ENCODE data around the gene AOC2. TPM values are rescaled to one million over a fixed set of nuclear protein-coding genes. Genes with fewer than 3 reads are reported as not detected.
"Not testable (repeated sequence)": the region's sequence is repeated elsewhere in the genome, so short reads cannot be mapped to it uniquely, and the experiment has no call there.

Gene AOC2
- total RNA-seq, 1 experiment from 2014 or later: 1.8 TPM

DNA sequence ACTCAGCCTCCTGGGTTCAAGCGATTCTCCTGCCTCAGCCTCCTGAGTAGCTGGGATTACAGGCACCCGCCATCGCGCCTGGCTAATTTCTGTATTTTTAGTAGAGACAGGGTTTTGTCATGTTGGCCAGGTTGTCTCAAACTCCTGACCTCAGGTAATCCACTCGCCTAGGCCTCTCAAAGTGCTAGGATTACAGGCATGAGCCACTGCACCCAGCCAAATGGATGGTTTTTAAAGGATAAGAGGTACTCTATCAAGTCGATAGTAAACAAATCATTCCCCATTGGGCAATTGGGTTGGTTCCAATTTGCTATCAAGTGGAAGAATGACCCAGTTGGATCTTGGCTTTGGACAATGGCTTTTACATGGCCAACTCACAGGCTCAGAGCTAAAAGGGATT, 37.3 kb downstream of the AOC2 start:
- not testable (repeated sequence) for DNase-seq (ENCODE audit: low spot score)

DNA sequence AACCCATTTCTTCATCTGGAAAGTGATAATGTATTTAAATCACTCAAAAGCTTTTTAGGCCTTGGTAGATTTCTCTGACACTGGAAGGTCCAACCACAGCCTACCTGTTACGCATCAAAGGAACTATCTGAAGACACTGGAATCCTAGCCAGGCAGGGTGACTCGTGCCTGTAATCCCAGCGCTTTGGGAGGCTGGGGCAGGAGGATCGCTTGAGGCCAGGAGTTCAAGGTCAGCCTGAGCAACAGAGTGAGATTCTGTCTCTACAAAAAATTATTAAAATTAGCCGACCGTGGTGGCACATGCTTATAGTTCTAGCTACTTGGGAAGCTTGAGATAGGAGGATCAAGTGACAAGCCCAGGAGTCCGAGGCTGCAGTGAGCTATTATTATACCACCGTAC, 37.8 kb downstream of the AOC2 start:
- no peak for DNase-seq (ENCODE audit: low spot score)

DNA sequence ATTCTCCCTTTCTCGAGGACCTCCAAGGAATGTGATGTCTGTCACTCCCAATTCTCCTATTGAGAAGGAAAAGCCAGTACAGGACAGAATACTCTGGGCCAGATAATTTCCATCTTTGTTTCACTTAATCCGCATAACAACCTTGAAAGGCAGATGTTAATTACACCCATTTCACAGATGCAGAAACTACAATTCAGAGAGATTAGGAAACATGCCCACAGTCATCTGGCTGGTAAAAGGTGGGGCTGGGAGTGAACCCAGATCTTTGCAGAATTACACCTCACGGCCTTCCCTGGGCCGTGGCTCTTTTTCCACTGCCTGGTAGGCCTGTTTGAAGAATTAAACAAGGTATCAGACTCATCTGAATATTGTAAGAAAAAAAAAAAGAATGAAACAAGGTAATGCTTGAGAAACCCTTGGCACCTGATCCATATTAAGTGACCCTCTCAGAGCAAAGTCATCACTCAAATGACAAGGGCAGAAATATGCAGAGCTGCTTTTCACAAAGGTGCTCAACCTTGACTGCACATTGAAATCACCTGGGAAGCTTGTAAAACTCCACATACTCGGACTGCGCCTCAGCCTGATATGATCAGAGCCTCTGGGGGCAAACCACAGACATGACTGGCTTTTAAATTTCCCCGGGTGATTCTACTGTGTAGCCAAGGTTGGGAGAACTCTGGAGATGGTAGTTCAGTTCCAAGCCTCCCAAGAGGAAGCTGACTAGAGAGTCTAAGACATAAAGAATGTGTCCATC, 39.6 kb downstream of the AOC2 start:
- no peak for DNase-seq (ENCODE audit: low spot score)

DNA sequence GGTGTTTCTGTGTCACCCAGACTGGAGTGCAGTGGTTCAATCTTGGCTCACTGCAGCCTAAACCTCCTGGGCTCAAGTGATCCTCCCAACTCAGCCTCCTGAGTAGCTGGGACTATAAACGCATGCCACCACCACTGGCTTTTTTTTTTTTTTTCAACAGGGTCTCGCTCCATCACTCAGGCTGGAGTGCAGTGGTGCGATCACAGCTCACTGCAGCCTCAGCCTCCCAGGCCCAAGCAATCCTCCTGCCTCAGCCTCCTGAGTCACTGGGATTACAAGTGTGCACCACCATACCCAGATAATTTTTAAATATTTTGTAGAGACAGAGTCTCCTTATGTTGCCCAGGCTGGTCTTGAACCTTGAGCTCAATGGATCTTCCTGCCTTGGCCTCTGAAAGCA, 41.4 kb downstream of the AOC2 start:
- DNase-seq (ENCODE audit: low spot score): not testable (repeated sequence)

DNA sequence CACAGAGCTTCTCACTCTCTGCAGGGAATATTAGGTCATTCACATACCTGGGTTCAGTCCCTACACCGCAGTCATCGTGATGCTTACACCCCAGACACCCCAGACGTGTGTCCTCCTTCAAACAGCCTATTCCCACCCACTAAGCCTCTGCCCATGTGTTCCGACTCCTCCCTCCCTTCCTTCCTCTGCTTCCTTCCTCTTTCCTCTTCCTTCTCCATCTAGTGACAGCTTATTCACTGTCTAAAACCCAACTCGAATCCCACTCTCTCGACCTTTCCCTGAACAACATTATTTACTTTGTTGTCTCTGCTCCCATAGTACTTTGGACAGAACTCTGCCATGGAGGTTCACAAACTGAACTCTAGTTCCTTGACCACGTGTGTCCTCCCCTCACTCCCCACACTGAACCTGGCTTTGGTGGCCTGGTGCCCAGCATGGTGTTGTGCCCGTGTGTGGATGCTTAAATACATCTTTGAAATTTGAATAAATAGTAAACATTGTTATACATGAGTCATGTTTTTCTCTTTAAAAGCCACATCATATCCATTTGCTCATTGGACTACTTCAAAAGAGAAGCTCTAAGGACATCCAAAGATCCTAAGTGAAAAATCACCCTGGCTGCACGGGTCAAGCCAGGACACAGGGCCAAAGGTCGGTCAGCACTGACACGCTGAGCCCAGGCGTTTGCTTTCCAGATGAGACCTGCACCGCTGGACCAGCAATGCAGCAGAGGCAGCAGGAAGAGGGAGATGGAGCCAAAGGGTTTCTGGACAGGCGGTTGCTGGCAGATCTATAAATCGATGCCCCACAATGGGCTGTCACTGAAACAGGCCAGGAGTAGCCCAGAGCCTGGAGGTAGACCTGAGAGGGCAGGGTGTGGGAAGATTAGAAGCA, 42.1 kb downstream of the AOC2 start:
- DNase-seq (ENCODE audit: low spot score): no peak

DNA sequence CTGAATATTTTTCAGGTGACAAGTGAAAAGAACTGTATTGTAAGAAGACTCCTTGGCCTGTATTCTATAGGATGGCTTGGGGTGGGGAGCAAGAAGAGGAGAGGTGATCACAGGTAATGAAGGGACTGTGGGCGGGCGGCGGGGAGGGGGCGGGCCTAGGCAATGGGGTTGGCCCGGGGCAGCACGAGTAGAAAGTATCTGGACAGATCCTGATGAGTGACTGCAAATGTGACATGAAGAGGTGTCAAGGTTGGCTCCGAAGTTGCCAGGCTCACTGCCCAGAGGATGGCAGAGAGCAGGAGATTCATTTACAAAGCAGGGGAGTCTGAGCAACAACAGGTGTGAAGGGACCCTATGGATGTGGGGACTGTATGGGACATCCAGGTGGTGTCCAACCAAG, 45.4 kb downstream of the AOC2 start:
- DNase-seq (ENCODE audit: low spot score): no peak

DNA sequence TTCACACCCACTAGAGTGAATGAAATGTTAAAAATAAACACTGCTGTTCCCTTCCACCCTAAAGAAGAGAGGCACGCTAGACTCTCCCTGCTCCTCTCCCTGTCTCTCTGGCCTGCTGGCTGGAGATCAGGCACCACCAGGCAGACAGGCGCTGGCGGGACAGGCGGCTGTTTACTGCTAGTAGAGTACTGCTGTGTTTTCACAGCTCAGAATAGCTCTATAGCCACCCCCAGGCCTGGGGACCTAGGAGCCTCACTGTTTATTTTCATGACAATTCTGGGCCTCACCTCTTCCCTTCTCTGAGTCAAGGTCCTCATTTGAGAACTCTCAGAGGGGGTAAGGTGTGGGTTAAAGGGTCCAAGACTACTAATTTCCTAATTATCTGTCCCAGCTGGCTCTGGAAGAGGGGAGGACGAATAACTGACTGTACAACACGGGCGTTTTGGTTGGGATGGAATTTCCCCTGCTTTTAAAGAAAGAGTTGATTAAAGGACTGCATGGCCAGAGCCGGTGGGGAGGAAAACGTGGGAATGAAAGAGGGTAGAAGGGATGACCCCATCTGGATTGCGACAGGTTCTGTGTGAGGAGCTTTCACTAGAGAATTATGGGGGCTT, 47.3 kb downstream of the AOC2 start:
- no peak for DNase-seq (ENCODE audit: low spot score)

DNA sequence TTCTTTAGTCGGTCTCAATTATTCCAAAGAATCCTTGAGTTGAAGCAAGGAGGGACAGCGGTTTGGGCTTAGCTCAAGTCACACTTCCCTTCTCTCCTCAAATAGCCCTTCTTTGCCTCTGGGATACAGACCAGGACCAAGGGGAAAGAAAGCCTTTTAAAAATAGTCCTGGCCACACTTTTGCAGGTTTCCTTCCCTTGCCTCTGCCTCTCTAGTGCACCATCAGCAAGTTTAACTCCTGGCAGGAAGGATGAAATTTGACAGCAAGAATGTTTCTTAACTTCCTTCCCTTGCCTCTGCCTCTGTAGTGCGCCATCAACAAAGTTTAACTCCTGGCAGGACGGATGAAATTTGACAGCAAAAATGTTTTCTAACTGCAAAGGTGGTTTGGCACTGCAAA, 49.0 kb downstream of the AOC2 start:
- no peak for DNase-seq (ENCODE audit: low spot score)

DNA sequence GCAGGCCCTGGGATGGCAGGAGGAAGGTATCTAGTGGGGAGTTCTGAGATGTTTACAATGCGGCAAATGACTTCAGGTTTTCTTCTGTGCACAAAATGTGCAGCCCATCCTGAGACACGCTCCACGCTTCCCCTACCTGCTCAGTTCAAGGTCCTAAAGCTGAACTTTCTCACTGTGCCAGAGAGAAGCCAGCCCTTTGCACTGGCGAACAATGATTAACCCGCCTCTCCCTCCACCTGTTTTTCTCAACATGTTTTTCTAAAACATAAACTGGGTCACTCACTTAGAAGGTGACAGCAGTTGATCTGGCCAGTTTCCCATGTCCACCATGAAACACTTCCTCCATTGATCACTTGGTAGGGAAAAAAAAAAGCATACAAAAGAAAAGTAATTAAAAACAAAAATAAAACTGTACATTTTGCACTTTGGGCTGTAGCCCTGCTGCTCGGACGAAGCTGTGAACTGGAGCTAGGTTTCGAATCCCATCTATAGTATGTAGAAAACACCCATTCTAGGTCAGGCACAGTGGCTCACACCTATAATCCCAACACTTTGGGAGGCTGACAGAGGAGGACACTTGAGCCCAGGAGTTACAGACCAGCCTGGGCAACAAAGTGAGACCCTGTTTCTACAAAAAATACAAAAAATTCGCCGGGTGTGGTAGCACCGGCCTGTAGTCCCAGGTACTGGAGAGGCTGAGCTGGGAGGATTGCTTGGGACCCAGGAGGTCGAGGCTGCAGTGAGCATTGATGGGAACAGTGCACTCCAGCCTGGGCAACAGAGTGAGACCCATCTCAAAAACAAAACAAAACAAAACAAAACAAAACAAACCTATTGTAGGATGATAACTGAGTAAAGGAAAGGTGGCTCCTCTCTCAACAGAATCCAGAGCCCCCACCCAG, 50.2 kb downstream of the AOC2 start:
- DNase-seq (ENCODE audit: low spot score): peak; percentile 59

DNA sequence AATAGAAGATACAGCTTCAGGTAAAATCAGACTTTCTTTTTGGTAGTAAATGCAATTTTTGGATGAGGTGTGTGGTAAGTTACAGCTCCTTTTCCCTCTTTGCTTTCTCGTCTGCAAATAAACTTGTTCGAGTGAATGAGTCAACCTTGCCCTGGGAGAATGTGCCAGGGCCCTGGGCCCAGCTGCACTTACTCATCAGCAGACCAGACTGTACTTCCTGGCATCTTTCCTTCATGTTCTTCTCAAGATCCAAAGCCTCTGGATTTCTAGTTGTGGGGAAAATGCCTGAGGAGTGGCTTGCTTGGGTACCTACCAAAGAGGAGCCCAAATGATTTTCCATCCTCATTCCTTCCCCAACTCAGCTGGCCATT, 50.8 kb downstream of the AOC2 start:
- DNase-seq (ENCODE audit: low spot score): peak; percentile 42

DNA sequence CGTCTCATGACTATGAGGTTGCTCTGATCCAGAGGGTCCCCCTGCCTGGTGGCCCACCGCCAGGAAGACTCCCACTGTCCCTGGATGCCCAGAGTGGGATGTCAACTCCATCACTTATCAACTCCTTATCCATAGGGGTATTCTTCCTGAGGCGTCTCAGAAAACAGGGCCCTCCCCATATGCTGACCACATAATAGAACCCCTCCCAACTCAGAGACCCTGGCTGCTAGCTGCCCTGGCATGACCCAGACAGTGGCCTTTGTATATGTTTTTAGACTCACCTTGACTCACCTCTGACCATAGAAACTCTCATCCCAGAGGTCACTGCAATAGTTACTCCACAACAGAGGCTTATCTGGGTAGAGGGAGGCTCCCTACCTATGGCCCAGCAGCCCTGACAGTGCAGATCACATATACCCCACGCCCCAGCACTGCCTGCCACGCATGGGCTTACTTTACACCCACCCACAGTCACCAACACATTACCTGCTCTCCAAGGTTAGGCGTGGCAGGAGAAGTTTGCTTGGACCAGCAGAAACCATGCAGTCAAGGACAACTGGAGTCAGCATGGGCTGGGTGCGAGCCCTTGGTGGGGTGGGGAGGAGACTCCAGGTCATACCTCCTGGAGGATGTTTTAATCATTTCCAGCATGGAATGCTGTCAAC, 53.9 kb downstream of the AOC2 start:
- no peak for DNase-seq (ENCODE audit: low spot score)

DNA sequence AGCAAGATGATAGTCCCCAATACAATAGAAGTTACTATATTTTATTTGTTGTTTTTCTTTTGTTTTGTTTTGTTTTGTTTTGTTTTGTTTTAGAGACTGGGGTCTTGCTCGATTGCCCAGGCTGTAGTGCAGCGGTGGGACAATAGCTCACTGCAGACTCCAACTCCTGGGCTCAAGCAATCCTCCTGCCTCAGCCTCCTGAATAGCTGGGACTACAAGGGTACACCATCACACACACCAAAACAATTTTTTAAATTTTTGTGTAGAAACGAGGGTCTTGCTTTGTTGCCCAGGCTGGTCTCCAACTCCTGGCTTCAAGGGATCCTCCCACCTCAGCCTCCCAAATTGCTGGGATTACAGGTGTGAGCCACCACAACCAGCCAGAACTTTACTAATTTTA, 55.6 kb downstream of the AOC2 start:
- DNase-seq (ENCODE audit: low spot score): not testable (repeated sequence)

Small RNA genes within 50 kb of the gene (small RNA-seq; reads per million reads assigned to genes)
- gene MIR6781 (not detected), gene RNU6-287P (not detected)

Other genes starting within 250 kb of the AOC2 start
- gene RETREG3, start 235.2 kb upstream of the AOC2 start, total RNA-seq (2014; rRNA removed; shearing (Covaris generic)): 38.1 and 44.7 TPM in 2 replicates
- gene TUBG1, start 234.9 kb upstream of the AOC2 start, total RNA-seq (2014; rRNA removed; shearing (Covaris generic)): 123 and 127 TPM in 2 replicates
- 7.4 and 8.7 TPM in 2 replicates for gene TUBG2, start 185.3 kb upstream of the AOC2 start, total RNA-seq (2014; rRNA removed; shearing (Covaris generic))
- gene PLEKHH3, start 167.6 kb upstream of the AOC2 start, total RNA-seq (2014; rRNA removed; shearing (Covaris generic)): 34.2 and 49.4 TPM in 2 replicates
- not detected in 2 replicates for gene CCR10, start 162.7 kb upstream of the AOC2 start, total RNA-seq (2014; rRNA removed; shearing (Covaris generic))
- gene CNTNAP1, start 162.0 kb upstream of the AOC2 start, total RNA-seq (2014; rRNA removed; shearing (Covaris generic)): 0.08 and 0.23 TPM in 2 replicates
- 11.8 and 12.2 TPM in 2 replicates for gene EZH1, start 99.5 kb upstream of the AOC2 start, total RNA-seq (2014; rRNA removed; shearing (Covaris generic))
- not detected in 2 replicates for gene RAMP2, start 83.4 kb upstream of the AOC2 start, total RNA-seq (2014; rRNA removed; shearing (Covaris generic))
- gene VPS25, start 71.1 kb upstream of the AOC2 start, total RNA-seq (2014; rRNA removed; shearing (Covaris generic)): 76.1 and 84.4 TPM in 2 replicates
- gene WNK4, start 64.0 kb upstream of the AOC2 start, total RNA-seq (2014; rRNA removed; shearing (Covaris generic)): 7.8 and 8.6 TPM in 2 replicates
- gene COA3, start 45.9 kb upstream of the AOC2 start, total RNA-seq (2014; rRNA removed; shearing (Covaris generic)): 82.9 and 86.2 TPM in 2 replicates
- gene CNTD1, start 45.7 kb upstream of the AOC2 start, total RNA-seq (2014; rRNA removed; shearing (Covaris generic)): 0.13 and 0.66 TPM in 2 replicates
- 108 and 118 TPM in 2 replicates for gene BECN1, start 20.3 kb upstream of the AOC2 start, total RNA-seq (2014; rRNA removed; shearing (Covaris generic))
- 96.8 and 142 TPM in 2 replicates for gene PSME3, start 11.2 kb upstream of the AOC2 start, total RNA-seq (2014; rRNA removed; shearing (Covaris generic))
- gene AOC3, start 6.6 kb downstream of the AOC2 start, total RNA-seq (2014; rRNA removed; shearing (Covaris generic)): 0.23 TPM in 1 of 2 replicates, not detected in the other
- not detected in 2 replicates for gene G6PC1, start 56.2 kb downstream of the AOC2 start, total RNA-seq (2014; rRNA removed; shearing (Covaris generic))
- gene AARSD1, start 119.9 kb downstream of the AOC2 start, total RNA-seq (2014; rRNA removed; shearing (Covaris generic)): 35.3 and 54.1 TPM in 2 replicates
- 0.52 and 0.66 TPM in 2 replicates for gene PTGES3L, start 135.5 kb downstream of the AOC2 start, total RNA-seq (2014; rRNA removed; shearing (Covaris generic))
- gene RUNDC1, start 136.0 kb downstream of the AOC2 start, total RNA-seq (2014; rRNA removed; shearing (Covaris generic)): 13.0 and 13.8 TPM in 2 replicates
- gene RPL27, start 153.8 kb downstream of the AOC2 start, total RNA-seq (2014; rRNA removed; shearing (Covaris generic)): 1,187 and 1,205 TPM in 2 replicates
- 35.3 and 47.6 TPM in 2 replicates for gene IFI35, start 162.2 kb downstream of the AOC2 start, total RNA-seq (2014; rRNA removed; shearing (Covaris generic))
- 83.7 and 106 TPM in 2 replicates for gene VAT1, start 177.8 kb downstream of the AOC2 start, total RNA-seq (2014; rRNA removed; shearing (Covaris generic))
- gene RND2, start 180.7 kb downstream of the AOC2 start, total RNA-seq (2014; rRNA removed; shearing (Covaris generic)): 0.13 TPM in 1 of 2 replicates, not detected in the other

Measured in HT-29 (cell line).